ENCODE data around the gene PAQR9.

The PAQR9 gene

GRCh38 chr3:142913432-142913831 lies 50.0 kb downstream of the PAQR9 start:
- no peak for DNase-seq

DNA sequence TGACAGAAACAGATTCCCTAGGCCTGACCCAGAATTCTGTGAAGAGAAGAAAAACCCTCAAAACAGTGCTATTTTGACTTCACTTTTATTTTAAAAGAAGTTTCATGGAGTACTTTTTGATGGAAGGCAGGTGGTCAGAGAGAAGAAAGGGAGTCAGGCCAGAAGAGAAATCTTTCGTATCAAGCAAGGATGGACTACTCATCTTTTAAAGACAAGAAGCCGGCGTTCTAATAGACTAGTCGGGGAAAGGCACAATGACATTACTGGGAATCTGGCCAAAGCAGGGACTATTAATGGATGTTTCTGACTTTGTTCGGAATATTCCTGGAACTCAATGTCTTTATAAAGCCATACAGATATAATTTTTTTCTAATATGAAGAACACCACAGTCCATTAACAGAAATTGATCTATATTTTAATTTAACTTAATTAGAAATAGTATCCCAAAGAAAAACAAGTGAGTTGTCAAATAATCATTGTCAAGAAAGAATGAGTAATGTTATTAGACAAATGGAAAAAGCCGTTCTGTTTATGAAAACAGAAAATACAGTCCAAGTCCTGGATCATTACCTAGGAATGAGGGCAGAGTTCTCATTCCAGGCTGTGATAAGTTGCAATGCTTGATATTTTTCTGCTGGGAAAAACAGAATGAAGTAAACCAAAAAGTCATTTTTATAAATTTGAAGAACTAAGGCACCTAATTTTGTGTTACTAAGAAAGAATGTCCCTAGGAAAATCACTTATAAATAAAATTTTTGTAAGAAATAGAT lies 50.9 kb downstream of the PAQR9 start:
- DNase-seq: no peak
